OCI-LY3 (cell line): Measurements from ENCODE around the gene ACCSL.

Experiments used
- H2AFZ ChIP-seq: fragments of 200-600, 300-600 bp; shearing (Covaris generic); 2 replicates; pipeline ENCODE4 v1.6.0; 2014; ENCODE audit warnings: antibody characterized with exemption, low read depth, low read length
- H3K27ac ChIP-seq: fragments of 200-600, 300-600 bp; sonication (generic); 2 replicates; pipeline ENCODE4 v1.5.1; 2014; ENCODE audit warnings: mild to moderate bottlenecking, low read length, moderate library complexity, mixed read lengths
- H3K27me3 ChIP-seq: fragments of 200-600, 300-600 bp; sonication (generic); 2 replicates; pipeline ENCODE4 v1.6.1; 2014; ENCODE audit warnings: low read depth, low read length, mixed read lengths
- H3K36me3 ChIP-seq: fragments of 200-600, 300-600 bp; sonication (generic); replicated peaks from 2 replicates; pipeline ENCODE3; 2014; ENCODE audit warnings: low read depth, low read length, mixed read lengths
- H3K4me1 ChIP-seq: fragments of 300-600, 200-600 bp; sonication (generic); 2 replicates; pipeline ENCODE4 v1.6.1; 2014; ENCODE audit warnings: low read length, mixed read lengths
- H3K4me2 ChIP-seq: fragments of 200-600, 300-600 bp; sonication (generic); 2 replicates; pipeline ENCODE4 v1.6.1; 2014; ENCODE audit warnings: low read length, mixed read lengths
- H3K4me3 ChIP-seq: fragments of 300-600, 200-600 bp; sonication (generic); 2 replicates; pipeline ENCODE4 v1.5.1; 2014; ENCODE audit warnings: antibody characterized with exemption, mild to moderate bottlenecking, low read length, moderate library complexity
- H3K79me2 ChIP-seq: fragments of 300-600, 200-600 bp; shearing (Covaris generic); 2 replicates; pipeline ENCODE4 v1.6.1; 2014; ENCODE audit warnings: mild to moderate bottlenecking, low read length, mixed read lengths
- H3K9ac ChIP-seq: fragments of 300-600, 200-600 bp; shearing (Covaris generic); 2 replicates; pipeline ENCODE4 v1.6.0; 2014; ENCODE audit warnings: mild to moderate bottlenecking, low read length, moderate library complexity
- H3K9me3 ChIP-seq: fragments of 200-600, 300-600 bp; shearing (Covaris generic); 2 replicates; pipeline ENCODE4 v1.6.1; 2014; ENCODE audit warnings: low read length, mixed read lengths; ENCODE audit not compliant: insufficient read depth
- H4K20me1 ChIP-seq: fragments of 200-600, 300-600 bp; sonication (generic); 2 replicates; pipeline ENCODE4 v1.6.1; 2016; ENCODE audit warnings: low read length, mixed read lengths; ENCODE audit not compliant: insufficient read depth
- CTCF ChIP-seq: fragments of 200-600, 300-600 bp; sonication (generic); IDR thresholded peaks from 2 replicates; pipeline ENCODE4 v1.5.1; 2014; ENCODE audit warnings: antibody characterized with exemption, low read length, low read depth
- EZH2phosphoT487 ChIP-seq: fragments of 200-600 bp; shearing (Covaris generic); IDR thresholded peaks from 2 replicates; pipeline ENCODE4 v1.6.1; 2018; ENCODE audit warnings: antibody characterized with exemption, mixed run types, low read depth

ACCSL gene

GRCh38 chr11:44046182-44046581 is 1.6 kb upstream of the ACCSL start:
- Histone ChIP-seq H3K4me1 (no peaks in the 10 kb centered on the region), H4K20me1 (no peaks in the 10 kb centered on the region), H3K4me3 (no peak overlapping the region), H3K27ac (no peak overlapping the region), H3K36me3 (no peaks in the 10 kb centered on the region), H3K27me3 (no peaks in the 10 kb centered on the region), H3K4me2 (no peak overlapping the region), H3K9ac (no peak overlapping the region), H3K9me3 (peaks cover 3% of the 10 kb centered on the region), H2AFZ (no peak overlapping the region), H3K79me2 (no peaks in the 10 kb centered on the region)
- no peak for TF ChIP-seq CTCF
- no peak for TF ChIP-seq EZH2phosphoT487

- H3K4me3 ChIP-seq = no peak overlapping the region
- no peaks in the 10 kb centered on the region for H3K9me3 ChIP-seq
- no peaks in the 10 kb centered on the region for H4K20me1 ChIP-seq
- TF ChIP-seq EZH2phosphoT487 (no peak), CTCF (no peak)
- H3K4me1 ChIP-seq = no peaks in the 10 kb centered on the region
- no peak overlapping the region for H3K4me2 ChIP-seq
- H3K9ac ChIP-seq = no peak overlapping the region
- no peaks in the 10 kb centered on the region for H3K79me2 ChIP-seq
- no peaks in the 10 kb centered on the region for H3K27me3 ChIP-seq
- H2AFZ ChIP-seq = no peak overlapping the region
- H3K27ac ChIP-seq = no peak overlapping the region
- no peaks in the 10 kb centered on the region for H3K36me3 ChIP-seq
Observed at GRCh38 chr11:44047298-44047697, 483 bp upstream of the ACCSL start.

GRCh38 chr11:44049832-44050231 is 2.1 kb downstream of the ACCSL start:
- Histone ChIP-seq H3K4me3 (no peak overlapping the region), H3K27ac (no peak overlapping the region)
- TF ChIP-seq CTCF = no peak
- no peak for TF ChIP-seq EZH2phosphoT487

GRCh38 chr11:44051171-44051570 is 3.4 kb downstream of the ACCSL start:
- H3K4me2 ChIP-seq = no peak overlapping the region

More at GRCh38 chr11:44049832-44050231, 2.1 kb downstream of the ACCSL start:
- no peaks in the 10 kb centered on the region for H3K36me3 ChIP-seq
- H3K4me1 ChIP-seq = no peaks in the 10 kb centered on the region
- H3K4me2 ChIP-seq = no peak overlapping the region
- H3K9me3 ChIP-seq = no peaks in the 10 kb centered on the region
- H3K9ac ChIP-seq = no peak overlapping the region
- H3K27me3 ChIP-seq = no peaks in the 10 kb centered on the region
- no peak overlapping the region for H2AFZ ChIP-seq
- H4K20me1 ChIP-seq = no peaks in the 10 kb centered on the region
- H3K79me2 ChIP-seq = no peaks in the 10 kb centered on the region

More at GRCh38 chr11:44051171-44051570, 3.4 kb downstream of the ACCSL start:
- no peaks in the 10 kb centered on the region for H3K27me3 ChIP-seq
- H3K79me2 ChIP-seq = no peaks in the 10 kb centered on the region
- no peak overlapping the region for H3K4me3 ChIP-seq
- no peaks in the 10 kb centered on the region for H4K20me1 ChIP-seq
- no peak for TF ChIP-seq CTCF
- TF ChIP-seq EZH2phosphoT487 = no peak
- H3K9ac ChIP-seq = no peak overlapping the region
- H3K27ac ChIP-seq = no peak overlapping the region
- no peaks in the 10 kb centered on the region for H3K4me1 ChIP-seq
- H2AFZ ChIP-seq = no peak overlapping the region
- no peaks in the 10 kb centered on the region for H3K36me3 ChIP-seq
- H3K9me3 ChIP-seq = no peaks in the 10 kb centered on the region
